Upper lobe of left lung (tissue), 4 donors: ENCODE measurements around the gene MTREX.

Experiments
- EP300 ChIP-seq, 4 donors: sonication (generic); formaldehyde crosslinking; IDR thresholded peaks; one replicate each; pipeline ENCODE4 v1.5.1; 2017; ENCODE audit warnings: antibody characterized with exemption in 4 of 4, control low read depth in 2 of 4
- POLR2A ChIP-seq, 4 donors: fragments of 450-650 bp; IDR thresholded peaks; one replicate each; pipeline ENCODE4 v1.5.1; 2016 to 2017; ENCODE audit warnings: antibody characterized with exemption in 4 of 4, mild to moderate bottlenecking in 2 of 4
- POLR2AphosphoS5 ChIP-seq, 2 donors: sonication (generic); formaldehyde crosslinking; IDR thresholded peaks; one replicate each; pipeline ENCODE4 v1.5.1; 2017; ENCODE audit warnings: antibody characterized with exemption in 2 of 2
- TF ChIP-seq, protein P1 (sequence below), 6 experiments: fragments of 450-650 bp in 4 of 6; fragments of 200-600 bp in 2 of 6; sonication (generic) in 2 of 6; IDR thresholded peaks; one replicate each; pipeline ENCODE4 v1.5.1; 2016 to 2019; ENCODE audit warnings: antibody characterized with exemption in 6 of 6

DNA sequence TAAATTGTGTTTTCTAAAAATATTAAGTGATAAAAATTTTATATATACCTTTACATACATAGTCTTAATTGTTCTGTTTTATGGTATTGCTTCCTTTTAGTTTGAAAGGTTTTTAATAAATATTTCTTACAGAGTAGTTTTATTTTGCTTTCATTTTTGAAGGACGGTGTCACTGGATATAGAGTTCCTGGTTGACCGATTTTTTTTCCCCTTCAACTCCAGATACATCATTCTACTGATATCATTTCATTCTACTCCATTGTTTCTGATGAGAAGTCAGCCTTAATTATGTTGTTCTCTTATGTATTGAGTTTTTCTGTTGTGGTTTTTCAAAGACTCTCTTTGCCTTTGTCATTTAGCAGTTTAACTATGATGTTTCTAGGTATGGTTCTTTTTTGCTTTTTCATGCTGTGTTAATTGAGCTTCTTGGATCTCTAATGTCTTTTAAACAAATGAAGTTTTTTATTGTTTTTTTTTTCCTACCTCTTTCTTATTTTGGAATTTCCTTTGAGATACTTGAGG is 30.4 kb downstream of the MTREX start:
- TF ChIP-seq, protein P1, sequence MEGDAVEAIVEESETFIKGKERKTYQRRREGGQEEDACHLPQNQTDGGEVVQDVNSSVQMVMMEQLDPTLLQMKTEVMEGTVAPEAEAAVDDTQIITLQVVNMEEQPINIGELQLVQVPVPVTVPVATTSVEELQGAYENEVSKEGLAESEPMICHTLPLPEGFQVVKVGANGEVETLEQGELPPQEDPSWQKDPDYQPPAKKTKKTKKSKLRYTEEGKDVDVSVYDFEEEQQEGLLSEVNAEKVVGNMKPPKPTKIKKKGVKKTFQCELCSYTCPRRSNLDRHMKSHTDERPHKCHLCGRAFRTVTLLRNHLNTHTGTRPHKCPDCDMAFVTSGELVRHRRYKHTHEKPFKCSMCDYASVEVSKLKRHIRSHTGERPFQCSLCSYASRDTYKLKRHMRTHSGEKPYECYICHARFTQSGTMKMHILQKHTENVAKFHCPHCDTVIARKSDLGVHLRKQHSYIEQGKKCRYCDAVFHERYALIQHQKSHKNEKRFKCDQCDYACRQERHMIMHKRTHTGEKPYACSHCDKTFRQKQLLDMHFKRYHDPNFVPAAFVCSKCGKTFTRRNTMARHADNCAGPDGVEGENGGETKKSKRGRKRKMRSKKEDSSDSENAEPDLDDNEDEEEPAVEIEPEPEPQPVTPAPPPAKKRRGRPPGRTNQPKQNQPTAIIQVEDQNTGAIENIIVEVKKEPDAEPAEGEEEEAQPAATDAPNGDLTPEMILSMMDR (IDR thresholded peaks at IDR 0.05): no peak
- TF ChIP-seq POLR2AphosphoS5 (IDR thresholded peaks at IDR 0.05) (no peak), POLR2A (IDR thresholded peaks at IDR 0.05) (no peak), EP300 (IDR thresholded peaks at IDR 0.05) (no peak)
